Measurements from ENCODE around the gene ZNF317.

The ZNF317 gene

DNA sequence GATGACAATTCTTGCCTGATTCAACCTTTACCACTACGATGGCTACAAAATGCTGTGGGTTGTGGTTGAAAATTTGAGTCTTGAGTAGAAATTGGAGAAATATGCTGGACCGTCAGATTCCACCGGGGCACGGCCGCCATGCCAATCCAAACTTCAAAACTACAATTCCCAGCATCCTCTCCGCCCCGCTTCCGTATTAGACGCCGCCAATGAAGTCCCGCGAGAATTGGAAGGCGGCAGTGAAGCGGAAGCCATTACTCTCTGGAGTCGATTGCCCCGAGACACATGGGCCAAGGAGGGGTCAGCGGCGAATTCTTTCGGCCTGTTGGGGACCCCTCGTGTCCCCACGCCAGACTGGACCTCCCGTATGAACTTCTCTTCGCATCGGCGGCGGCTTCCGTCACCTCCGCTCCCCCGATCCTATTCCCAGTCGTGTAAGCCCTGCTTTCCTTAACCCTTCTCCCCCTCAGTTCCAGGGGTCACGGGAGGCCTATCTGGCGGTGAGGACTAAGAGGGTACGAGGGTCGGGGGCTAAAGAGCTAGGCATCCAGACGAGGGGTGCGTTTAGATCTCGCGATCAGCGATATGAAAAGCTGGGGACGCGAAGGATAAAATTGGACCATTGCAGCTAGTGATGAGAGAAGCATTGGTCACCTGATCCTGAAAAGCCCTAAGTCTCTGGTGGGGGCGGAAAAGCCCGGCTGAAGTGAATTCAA, at the start of gene ZNF317:
TSS of gene ZNF317 (plus strand) at position 239 of the 716 bp plus-strand sequence. CDS start 15,620 bp downstream, outside the sequence.
- DNase-seq (ENCODE audit: low read depth) = peak; percentile 89

GRCh38 chr19:9107375-9107774, 32.8 kb upstream of the ZNF317 start, which contains the start of gene OR7G2:
OR7G2 (minus strand) TSS chr19:9107475; CDS start chr19:9103243, 4,232 bp downstream.
- DNase-seq (ENCODE audit: low read depth) = no peak

- no peak for DNase-seq (ENCODE audit: low read depth)
Measured at GRCh38 chr19:9109959-9110358, 30.2 kb upstream of the ZNF317 start.

DNA sequence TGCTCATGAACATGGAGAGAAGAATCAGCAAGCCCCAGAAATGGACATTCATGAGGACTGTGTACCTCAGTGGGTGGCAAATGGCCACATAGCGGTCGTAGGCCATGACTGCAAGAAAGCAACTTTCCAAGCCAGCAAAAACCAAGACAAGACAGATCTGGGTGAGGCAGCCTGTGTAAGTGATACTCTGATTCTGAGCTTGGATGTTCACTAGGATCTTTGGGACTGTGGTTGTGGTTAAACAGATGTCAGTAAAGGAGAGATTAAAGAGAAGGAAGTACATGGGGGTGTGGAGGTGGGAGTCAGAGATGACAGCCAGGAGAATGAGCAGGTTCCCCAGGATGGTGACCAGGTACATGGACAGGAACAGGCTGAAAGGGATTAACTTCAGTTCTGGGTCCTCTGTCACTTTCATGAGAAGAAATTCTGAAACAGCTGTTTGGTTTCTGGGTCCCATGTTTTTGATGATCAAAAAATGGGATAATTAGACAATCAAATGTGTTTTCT, 24.8 kb upstream of the ZNF317 start, which contains the start of gene OR7G1:
TSS of gene OR7G1 (minus strand) at position 457 of the 507 bp plus-strand sequence. CDS start at position 457, 0 bp downstream.
- DNase-seq (ENCODE audit: low read depth) = no peak

DNA sequence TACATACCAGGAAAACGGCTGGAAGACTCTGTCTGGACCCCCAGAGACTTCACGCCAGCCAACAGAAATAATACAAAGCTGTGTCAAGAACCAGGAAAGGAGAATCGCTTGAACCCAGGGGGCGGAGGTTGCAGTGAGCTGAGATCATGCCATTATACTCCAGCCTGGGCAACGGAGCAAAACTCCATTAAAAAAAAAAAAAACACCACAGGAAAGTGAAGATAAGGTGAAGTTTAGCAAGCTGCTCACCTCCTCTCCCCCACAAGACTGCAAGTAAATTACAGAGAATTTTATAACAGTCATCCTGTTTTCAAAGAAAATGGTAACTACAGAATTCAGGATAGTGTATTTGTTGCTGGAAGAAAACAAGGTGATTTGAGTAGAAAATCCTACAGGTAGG, 23.6 kb upstream of the ZNF317 start:
- DNase-seq (ENCODE audit: low read depth) = no peak

DNA sequence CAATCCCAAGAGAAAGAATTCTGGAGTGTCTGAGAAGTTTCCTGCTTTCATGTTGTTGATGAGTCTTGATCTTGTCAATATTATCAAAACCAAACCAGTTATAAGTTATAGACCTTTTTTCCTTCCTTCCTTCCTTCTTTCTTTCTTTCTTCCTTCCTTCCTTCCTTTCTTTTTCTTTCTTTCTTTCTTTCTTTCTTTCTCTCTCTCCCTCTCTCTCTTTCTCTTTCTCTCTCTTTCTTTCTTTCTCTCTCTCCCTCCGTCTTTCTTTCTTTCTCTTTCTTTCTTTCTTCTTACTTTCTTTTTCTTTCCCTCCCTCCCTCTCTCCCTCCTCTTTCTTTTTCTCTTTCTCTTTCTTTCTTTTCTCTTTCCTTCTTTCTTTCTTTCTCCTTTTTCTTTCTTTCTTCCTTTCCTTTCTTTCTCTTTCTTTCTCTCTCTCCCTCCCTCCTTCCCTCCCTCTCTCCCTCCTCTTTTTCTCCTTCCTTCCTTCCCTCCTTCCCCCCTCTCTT, 13.2 kb upstream of the ZNF317 start, which contains the start of gene OR7G3:
TSS of gene OR7G3 (minus strand) at position 51 of the 506 bp plus-strand sequence. CDS start at position 51, 0 bp downstream.
- DNase-seq (ENCODE audit: low read depth) = no peak

- peak; percentile 80 for DNase-seq (ENCODE audit: low read depth)
Measured at GRCh38 chr19:9128171-9128570, 12.0 kb upstream of the ZNF317 start.

DNA sequence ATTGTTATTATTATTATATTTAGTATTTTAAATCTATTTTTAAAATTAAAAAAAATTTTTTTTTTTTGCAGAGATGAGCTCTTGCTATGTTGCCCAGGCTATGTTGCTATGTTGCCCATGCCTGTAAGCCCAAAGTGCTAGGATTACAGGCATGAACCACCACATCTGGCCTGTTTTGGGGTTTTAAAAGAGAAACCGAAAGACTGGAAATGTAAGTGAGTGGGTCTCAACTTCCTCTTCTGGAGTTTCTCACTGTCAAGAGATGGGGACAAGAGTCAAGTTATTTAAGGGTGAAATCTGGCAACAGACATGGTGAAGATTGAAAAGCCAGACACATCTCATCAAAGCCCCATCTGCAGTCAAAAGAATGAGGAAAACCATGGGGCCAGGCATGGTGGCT, 9.2 kb upstream of the ZNF317 start:
- DNase-seq (ENCODE audit: low read depth) = no peak

GRCh38 chr19:9132422-9132821, 7.8 kb upstream of the ZNF317 start:
- no peak for DNase-seq (ENCODE audit: low read depth)

- DNase-seq (ENCODE audit: low read depth) = no peak
Measured at GRCh38 chr19:9139609-9140158, 513 bp upstream of the ZNF317 start.

DNA sequence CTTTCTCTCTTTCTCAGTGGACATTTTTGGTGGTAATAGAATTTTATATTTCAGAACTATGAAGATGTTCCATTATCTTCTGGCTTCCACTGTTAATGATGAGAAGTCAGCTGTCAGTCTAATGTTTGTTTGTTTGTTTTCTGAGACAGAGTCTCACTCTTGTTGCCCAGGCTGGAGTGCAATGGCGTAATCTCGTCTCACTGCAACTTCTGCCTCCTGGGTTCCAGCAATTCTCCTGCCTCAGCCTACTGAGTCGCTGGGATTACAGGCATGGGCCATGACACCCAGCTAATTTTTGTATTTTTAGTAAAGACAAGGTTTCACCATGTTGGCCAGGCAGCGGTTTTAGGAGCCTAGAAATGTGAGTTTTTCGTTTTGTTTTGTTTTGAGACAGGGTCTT, 4.7 kb downstream of the ZNF317 start:
- DNase-seq (ENCODE audit: low read depth) = no peak

GRCh38 chr19:9146882-9147281, 6.7 kb downstream of the ZNF317 start:
- DNase-seq (ENCODE audit: low read depth) = no peak

- DNase-seq (ENCODE audit: low read depth) = no peak
Measured at GRCh38 chr19:9148697-9149096, 8.5 kb downstream of the ZNF317 start.

DNA sequence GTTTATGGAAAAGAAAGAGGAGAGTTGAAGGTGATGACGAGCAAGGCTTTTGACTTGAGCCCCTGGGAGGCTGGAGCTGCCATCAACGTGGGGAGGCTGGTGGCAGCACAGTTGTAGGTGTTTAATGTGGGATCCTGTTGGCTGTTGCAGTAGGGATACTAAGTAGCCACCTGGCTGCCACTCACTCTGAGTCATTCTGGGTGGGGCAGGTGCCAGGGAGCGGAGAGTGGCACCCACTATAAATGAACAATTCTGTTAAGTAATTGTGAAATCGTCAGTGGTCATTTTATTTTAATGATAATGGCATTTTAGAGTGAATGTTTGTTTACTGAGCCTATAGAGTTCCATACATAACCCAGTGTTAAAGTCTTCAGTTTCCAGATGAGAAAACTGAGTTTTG, 9.8 kb downstream of the ZNF317 start:
- DNase-seq (ENCODE audit: low read depth) = no peak

- no peak for DNase-seq (ENCODE audit: low read depth)
Measured at GRCh38 chr19:9150650-9151049, 10.5 kb downstream of the ZNF317 start.

GRCh38 chr19:9151367-9151766, 11.2 kb downstream of the ZNF317 start:
- no peak for DNase-seq (ENCODE audit: low read depth)

DNA sequence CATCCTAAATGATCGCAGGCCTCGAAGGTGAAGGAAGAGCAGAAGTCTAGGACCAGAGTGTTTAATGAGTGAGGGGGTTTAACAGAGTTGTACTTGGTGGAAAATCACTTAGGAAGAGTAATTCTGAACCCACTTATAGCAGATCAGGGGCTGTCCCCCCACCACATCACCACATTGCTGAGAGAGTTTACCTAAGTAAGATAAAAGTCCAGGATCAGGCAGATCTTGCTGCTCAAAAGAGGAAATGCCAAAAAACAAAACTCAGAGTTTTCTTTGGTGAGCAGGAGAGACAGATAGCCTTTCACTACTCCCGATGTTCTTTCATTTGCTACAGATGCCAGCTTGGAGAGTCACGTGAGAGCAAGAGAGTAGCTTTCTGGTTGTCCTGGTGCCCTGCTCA, 15.4 kb downstream of the ZNF317 start:
- no peak for DNase-seq (ENCODE audit: low read depth)

- DNase-seq (ENCODE audit: low read depth) = no peak
Measured at GRCh38 chr19:9156304-9156703, 16.1 kb downstream of the ZNF317 start.

DNA sequence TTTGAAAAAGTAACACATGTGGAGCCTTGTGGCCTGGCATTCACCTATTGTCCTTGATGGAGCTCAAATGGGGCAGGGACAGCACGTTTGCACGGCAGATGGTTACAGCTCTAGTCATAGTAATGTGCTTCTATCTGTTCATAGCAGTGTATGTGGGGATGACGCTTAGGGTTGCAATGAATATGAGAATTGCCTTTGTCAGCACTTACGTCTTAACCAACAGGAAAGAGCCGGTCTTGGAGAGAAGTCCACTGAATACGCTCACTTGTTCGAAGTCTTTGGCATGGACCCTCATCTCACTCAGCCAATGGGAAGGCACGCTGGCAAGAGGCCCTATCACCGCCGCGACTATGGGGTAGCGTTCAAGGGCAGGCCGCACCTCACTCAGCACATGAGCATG, 19.7 kb downstream of the ZNF317 start:
- no peak for DNase-seq (ENCODE audit: low read depth)

DNA sequence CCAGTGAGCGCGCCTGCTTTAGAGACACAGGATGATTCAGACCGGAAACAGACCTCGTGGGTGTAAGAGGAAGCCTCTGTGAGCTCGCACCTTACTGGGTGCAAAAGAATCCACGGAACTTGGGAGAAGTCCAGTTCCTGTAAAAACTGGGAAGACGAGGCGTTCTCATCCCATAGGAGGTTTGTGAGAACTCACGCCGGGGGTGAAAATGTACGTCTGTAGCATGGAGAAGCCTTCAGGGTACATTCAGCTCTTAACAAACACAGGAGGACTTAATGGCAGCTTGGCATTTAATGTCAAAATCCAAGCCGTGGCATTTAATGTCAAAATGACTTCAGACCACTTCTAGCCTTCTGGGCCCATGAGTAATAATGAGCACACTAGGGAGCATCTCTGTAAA, 21.2 kb downstream of the ZNF317 start:
- no peak for DNase-seq (ENCODE audit: low read depth)

GRCh38 chr19:9165261-9165660, 25.1 kb downstream of the ZNF317 start:
- peak; percentile 73 for DNase-seq (ENCODE audit: low read depth)

GRCh38 chr19:9166846-9167245, 26.6 kb downstream of the ZNF317 start:
- no peak for DNase-seq (ENCODE audit: low read depth)

DNA sequence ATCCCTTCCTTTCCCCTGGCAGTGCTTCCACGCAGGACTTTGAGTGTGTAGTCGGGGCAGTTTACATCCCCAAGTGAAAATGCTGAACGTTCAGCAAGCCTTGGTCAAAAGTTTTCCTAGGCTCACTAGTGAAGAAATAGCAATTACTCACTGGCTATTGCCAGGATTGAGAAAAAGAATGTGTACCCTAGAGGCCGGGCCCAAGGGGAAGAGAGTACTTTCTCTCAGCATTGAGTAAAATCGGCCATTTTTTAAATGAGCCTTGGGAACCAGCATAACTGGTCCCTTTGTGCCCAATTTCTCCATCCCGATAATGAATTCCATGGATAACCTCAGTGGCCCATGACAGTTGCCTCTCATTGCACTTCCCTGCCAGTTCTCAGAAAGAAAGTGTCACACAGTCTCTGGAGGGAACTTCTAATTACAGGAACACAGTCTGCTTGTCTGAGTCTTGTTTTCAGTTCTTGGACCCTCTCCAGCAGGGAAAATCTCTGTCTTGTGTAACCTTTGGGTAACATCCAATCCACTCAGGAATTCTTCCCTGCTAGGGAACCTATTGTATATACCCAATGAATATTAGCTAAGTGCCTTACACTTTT, 31.3 kb downstream of the ZNF317 start:
- peak; percentile 47 for DNase-seq (ENCODE audit: low read depth)
